Raji (cell line): ENCODE data around the gene LAMA5.

ENCODE experiments used
- POLR2A ChIP-seq: IDR thresholded peaks from 2 replicates; pipeline ENCODE4 v1.6.1; 2011; ENCODE audit warnings: low read depth, low read length, control low read depth; ENCODE audit not compliant: insufficient read depth

LAMA5 gene

DNA sequence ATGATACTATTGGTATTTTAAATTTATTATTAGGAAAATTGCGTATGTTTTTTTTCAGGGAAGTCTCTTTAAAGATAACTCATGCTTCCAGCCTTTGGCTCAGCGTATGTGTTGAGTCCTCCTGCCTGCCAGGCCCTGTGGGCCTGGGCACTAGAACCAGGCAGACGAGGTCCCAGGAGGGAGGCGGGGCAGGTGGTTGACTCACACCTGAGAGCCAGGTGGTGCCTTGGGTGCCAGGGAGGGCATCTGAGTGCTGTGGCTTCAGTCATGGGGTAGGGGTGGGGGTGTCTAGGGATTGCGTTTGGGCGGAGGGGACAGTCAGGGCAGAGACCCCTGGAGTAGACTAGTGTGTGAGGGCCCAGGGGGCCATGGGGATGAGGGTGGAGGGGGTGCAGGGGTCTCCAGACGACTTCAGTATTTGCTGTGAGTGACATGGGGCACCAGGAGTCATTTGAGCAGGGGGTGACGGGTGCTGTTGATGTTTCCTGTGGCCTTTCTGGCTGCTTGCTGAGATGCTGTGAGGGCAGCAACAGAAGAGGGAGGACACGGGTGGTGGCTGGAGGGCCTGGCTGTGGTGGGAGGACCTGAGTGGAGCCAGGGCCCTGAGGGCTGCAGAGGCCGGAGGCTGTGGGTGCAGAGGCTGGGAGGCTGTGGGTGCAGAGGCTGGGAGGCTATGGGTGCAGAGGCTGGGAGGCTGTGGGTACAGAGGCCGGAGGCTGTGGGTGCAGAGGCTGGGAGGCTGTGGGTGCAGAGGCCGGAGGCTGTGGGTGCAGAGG lies 79.2 kb downstream of the LAMA5 start:
- no peak for TF ChIP-seq POLR2A

DNA sequence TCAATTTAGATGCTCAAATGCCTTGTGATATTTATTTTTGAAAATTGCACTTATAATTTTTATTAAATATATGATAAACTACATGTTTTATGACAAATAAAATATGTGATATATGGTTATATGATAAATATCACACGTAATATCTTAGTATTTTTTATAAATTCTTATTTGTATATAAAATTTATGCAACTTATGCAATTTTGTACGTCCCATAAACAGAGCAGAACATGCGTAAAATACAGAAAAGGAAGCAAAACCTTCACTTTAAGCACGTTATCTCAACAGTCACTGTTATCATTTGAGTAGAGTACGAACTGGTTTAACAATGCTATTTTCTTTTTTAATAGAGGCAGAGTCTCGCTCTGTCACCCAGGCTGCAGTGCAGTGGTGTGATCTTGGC lies 80.0 kb downstream of the LAMA5 start:
- no peak for TF ChIP-seq POLR2A

DNA sequence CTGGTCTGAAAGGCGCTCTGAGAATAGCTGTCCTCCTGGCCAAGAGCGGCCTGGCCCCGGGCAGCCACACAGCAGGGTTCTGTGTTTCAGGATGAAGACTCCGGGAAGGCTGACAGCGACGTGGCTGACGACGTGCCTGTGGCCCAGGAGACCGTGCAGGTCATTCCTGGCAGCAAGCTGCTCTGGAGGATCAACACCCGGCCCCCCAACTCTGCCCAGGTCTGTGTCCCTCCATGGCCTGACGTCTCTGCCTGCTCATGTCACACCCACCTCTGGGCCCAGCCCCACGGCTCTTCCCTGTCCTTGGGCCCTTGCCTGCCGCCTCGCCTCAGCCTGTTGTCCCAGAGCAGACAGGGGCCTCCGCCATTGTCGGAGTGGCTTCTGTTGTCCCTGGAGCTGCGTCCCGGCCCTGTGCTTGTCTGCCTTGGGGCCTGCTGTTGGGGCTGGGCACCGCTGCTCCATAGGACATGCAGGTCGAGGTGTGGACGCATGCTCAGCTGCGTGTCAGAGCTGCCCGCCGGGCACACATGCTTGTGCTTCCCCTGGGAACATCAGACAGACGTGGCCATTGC lies 80.5 kb downstream of the LAMA5 start:
- TF ChIP-seq POLR2A: no peak

DNA sequence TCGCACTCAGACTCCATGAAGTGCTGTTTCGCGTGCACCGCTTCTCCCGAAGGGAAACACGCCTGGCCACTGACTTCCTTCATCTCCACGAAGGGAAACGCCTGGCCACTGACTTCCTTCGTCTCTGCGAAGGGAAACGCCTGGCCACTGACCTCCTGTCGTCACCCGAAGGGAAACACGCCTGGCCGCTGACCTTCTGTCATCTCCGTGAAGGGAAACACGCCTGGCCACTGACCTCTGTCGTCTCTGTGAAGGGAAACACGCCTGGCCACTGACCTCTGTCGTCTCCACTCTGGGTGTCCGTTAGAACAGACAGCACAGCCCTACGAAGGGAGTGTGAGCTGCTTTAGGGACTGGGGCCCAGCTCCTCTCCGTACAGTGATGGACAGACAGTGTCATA lies 81.4 kb downstream of the LAMA5 start:
- no peak for TF ChIP-seq POLR2A

DNA sequence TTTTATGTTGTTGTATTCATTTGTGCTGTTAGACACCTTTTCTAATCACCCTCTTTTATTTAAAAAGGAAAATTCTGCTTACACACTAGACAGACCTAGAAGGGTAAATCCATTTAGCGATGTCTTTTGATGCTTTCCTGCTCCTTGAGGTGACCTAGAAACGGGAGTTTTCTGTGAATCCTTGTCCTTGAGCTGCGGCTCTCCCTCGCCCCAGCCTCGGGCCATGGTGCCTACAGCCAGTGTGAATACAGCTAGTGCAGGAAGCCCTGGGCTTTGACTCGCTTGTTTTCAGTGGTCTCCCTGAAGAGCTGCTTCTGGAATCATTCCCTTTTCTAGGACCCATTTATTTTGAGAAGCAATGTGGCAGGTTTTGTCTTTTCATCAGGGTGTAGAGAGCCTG lies 82.0 kb downstream of the LAMA5 start:
- TF ChIP-seq POLR2A: no peak

DNA sequence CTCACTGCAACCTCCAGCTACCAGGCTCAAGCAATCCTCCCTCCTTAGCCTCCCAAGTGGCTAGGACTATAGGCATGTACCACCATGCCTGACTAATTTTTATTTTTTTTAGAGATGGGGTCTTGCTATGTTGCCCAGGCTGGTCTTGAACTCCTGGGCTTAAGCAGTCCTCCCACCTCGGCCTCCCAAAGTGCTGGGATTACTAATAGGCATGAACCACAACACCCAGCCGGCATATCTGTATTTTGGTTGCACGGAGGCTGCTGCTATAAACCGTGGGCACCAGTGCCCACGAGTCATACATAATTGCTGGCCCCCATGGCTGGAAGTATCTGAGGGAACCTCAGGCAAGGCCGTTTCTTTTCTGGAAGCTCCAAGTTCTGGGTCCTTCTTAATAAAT lies 82.7 kb downstream of the LAMA5 start:
- TF ChIP-seq POLR2A: no peak

DNA sequence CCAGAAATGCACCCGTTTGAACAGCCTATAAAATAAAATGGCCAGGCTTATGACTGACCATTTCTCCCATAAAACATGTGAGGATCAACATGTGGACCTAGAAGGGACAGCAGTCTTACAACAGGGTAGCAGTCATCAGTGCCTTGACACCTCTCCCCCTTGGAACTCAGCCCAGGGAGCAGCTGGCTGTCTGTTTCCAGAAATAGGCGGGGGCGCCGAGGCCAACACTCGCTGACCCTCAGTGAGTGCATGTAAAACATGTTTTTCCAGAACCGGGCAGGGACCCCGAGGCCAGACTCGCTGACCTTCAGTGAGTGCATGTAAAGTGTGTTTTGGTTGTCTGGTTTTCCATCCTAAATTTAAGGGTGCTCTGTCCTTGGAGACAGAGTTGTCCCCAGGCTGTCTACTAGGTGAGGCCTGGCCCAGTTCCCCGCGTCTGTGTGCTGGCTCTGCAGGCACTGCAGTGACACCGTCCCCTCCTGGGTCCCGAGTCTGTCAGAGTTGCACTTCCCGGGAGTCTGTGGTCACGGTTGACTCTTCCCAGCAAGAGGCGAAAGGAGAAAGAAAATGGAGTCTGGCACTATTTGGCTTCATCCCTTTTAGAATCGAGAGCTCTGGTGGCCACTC lies 84.1 kb downstream of the LAMA5 start:
- no peak for TF ChIP-seq POLR2A

DNA sequence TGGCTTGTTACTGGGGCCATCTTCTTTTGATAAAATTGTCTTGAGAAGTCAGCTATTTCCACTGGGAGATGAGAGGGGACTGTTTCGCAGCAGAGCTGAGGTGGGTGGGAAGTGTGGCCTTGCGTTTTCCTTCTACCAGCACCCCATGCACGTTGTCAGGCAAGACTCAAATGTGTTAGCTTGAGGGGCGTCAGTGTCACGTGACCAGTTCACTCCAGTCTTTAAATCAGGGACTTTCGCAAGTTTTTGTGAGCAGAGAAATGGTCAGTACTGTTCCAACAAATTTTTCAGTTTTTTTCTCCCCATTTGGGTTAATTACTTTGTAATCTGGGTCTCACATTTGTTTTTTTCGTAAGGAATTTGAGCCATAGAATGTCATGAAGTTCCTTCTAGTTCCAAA lies 85.0 kb downstream of the LAMA5 start:
- TF ChIP-seq POLR2A: no peak

DNA sequence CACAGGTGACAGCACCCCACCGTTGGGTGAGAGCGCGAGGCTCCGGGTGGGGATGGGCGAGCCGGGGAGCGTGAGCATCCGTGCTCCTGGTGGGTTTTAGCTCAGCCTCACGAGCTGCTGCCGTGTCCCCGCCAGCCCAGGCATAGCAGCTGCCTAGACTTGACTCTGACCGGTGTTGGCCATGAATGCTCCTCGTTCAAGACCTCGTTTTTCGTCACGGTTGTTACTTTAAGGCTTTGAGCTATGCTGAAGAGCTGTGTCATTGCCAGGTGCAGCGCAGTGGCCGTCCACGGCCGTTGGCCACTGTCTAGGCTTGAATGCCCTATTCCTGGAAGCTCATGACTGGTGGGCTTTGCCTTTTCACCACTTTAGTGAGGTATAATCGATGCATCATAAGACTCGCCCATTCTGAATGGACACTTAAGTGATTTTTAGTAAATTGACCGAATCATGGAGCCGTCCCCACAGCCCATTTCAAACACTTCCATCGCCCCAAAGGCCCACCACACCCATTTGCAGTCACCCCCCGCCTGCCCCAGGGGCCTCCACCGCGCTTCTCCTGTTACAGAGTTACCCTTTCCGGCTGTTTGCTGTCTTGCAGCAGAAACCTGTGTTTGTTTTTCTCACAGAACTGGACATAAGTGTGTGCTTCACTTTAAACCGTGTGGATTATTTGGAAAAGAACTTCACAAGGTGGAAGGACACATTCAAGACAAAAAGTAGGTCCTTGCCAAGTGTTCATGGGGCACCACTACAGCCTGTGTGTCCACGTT lies 85.8 kb downstream of the LAMA5 start:
- TF ChIP-seq POLR2A: no peak

DNA sequence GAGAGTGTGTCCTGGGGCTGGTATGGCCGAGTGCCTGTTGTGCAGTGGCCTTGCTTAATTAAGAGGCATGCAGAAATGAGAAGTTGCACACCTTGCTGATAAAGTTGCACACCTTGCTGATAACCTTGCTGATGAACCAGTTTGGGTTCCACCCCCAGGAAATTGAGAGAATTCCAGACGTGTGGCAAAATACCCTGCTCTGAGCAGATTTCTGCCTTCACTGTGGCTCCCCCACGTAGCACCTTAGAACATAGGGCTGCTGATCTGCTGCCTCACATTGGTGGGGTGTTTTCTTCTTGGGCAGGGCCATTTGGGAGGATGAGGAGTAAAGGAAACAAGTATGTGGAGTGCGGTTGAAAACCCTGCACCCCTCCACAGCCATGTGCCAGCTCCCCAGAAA lies 86.8 kb downstream of the LAMA5 start:
- TF ChIP-seq POLR2A: no peak

DNA sequence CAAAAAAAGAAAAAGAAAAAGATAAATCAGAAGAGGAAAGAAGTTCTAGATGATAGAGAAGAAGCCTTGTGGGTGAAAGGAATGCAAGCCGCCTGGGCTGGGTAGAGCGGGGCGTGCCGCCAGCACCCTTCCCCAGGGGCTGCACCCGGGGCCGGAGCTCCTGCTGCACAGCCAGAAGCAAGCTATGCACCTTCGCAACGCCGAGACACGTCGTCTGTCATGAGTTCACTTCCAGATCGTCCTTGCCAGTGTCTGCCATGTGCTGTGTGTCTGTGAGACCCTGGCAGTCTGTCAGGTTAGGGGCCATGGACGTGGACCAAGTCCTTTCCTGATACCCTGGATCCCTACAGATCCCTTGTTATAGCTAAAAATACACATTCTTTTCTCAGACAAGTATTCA lies 89.9 kb downstream of the LAMA5 start:
- no peak for TF ChIP-seq POLR2A

DNA sequence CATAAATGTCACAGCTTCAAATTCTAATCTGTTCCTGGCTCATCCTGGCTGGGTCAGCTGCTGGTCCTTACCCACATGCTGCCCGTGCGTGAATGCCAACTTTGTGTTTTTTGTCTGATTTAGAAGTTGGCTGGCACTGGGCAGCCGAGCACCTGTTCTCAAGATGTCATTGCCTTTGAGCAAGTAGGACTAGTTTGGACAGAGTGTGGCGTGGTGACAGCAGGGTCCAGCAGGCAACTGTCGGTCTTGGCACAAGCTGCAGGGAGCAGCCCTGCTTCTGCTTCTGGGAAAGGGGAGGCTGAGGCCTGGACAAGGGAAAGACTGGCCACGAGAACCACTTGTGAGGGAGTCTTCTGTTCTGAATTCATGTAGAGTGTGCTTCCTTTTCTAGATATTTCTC lies 90.7 kb downstream of the LAMA5 start:
- no peak for TF ChIP-seq POLR2A

DNA sequence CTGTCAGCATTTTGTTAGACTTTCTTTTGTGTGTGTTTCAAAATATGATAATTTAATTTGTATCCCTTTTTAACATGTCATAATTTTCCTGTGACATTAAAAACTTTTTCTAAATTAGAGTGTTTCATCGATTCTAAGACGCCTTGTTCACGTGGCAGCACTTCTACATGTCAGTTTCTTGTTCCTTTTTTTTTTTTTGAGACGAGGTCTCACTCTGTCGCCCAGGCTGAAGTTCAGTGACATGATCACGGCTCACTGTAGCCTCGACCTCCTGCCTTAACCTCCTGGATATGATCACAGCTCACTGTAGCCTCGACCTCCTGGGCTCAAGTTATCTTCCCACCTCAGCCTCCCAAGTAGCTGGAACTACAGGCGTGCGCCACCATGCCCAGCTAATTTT lies 91.9 kb downstream of the LAMA5 start:
- no peak for TF ChIP-seq POLR2A

DNA sequence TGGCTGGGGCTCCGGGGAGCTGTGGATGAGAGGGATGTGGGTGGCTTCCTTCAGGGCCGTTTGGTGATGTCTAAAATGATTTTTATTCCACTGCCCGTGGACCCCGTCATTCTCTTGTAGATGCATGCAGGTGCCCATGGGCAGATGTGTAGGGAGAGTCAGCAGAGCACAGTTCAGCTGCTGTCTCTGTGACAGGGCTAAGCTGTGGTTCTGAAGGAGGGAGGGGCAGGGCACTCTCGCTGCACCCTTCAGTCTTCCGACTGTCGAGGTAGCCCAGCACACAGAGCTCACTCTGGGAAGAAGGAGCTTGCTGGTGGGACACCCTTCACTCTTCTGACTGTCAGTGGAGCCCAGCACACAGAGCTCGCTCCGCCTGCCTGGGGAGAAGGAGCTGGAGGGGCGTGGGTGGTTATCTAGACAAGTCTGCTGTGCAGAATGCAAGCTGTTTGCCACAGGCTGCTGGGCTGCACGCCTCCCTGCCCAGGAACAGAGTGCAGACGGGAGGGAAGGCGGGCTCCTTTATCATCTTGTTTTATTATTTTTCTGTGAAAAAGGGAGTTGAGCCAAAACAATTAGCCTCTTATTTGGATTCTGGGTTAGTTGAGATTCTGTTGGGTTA lies 92.7 kb downstream of the LAMA5 start:
- TF ChIP-seq POLR2A: no peak

DNA sequence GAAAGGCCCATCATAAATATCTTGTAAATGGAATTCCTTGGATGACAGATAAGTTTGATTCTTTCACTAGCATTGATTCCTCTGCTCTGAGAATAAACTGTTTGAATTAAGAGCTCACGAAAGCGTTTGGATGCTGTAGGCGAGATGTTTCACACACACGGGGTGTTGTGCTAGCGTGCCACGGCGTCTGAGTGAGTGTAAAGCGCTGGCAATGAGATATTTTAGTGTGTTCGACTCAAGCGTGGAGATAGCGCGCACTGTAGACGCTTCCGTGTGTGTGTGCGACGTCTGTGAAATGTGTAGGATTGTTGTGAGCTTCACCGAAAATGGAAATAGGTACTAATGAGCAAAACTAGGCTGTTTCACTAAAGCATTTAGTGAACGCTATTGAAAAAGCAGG lies 93.7 kb downstream of the LAMA5 start:
- no peak for TF ChIP-seq POLR2A
